Esophagus squamous epithelium (tissue), 4 donors: ENCODE results near the gene KDM4C.

ENCODE experiments used
- POLR2A ChIP-seq, 4 donors: fragments of 450-650 bp; IDR thresholded peaks; one replicate each; pipeline ENCODE4 v1.6.1; 2017; ENCODE audit warnings: antibody characterized with exemption in 4 of 4, mild to moderate bottlenecking in 4 of 4, moderate library complexity in 3 of 4
- TF ChIP-seq, protein P1 (sequence below), 6 experiments: fragments of 450-650 bp in 4 of 6; fragments of 200-600 bp in 2 of 6; sonication (generic) in 2 of 6; IDR thresholded peaks; one replicate each; pipeline ENCODE4 v1.5.1; 2016 to 2019; ENCODE audit warnings: antibody characterized with exemption in 6 of 6, mild to moderate bottlenecking in 4 of 6, moderate library complexity in 4 of 6

DNA sequence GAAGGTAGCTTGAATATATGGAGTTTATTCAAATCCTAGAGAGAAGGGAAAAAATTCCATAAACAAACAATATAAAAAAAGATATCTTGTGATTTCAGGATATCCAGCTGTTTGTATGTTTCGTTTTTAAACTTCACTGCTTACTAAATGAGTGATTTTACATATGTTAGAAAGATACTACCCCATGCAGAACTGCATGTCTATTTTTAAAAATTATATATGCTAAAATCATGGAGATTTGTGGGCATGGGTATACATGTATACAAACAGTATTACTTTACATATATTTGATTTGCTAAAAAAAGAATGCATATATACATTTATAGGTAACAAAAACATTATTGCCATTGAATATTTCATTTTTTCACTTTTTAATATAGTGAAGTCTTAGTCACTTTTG, 178.3 kb downstream of the KDM4C start:
- TF ChIP-seq, protein P1, sequence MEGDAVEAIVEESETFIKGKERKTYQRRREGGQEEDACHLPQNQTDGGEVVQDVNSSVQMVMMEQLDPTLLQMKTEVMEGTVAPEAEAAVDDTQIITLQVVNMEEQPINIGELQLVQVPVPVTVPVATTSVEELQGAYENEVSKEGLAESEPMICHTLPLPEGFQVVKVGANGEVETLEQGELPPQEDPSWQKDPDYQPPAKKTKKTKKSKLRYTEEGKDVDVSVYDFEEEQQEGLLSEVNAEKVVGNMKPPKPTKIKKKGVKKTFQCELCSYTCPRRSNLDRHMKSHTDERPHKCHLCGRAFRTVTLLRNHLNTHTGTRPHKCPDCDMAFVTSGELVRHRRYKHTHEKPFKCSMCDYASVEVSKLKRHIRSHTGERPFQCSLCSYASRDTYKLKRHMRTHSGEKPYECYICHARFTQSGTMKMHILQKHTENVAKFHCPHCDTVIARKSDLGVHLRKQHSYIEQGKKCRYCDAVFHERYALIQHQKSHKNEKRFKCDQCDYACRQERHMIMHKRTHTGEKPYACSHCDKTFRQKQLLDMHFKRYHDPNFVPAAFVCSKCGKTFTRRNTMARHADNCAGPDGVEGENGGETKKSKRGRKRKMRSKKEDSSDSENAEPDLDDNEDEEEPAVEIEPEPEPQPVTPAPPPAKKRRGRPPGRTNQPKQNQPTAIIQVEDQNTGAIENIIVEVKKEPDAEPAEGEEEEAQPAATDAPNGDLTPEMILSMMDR (IDR thresholded peaks at IDR 0.05): no peak
- TF ChIP-seq POLR2A (IDR thresholded peaks at IDR 0.05): no peak
